GM12878 (cell line): ENCODE data around the gene MYO3A. TPM values are rescaled to one million over a fixed set of nuclear protein-coding genes. Genes with fewer than 3 reads are reported as not detected.

Source experiments
- ATAC-seq: fragments of 200-7000 bp; cut with Tn5 transposase; 3 replicates; pipeline ENCODE4 v1.9.1; 2020; ENCODE audit warnings: mild to moderate bottlenecking, moderate library complexity
- BruUV-seq: library from RNA; stranded (reverse); fragments of 400-500 nt; replicated peaks from 2 replicates; lab custom pipeline; 2021; lab: Mats Ljungman, UMichigan
- CTCF ChIA-PET: fragments of 300-600 bp; sonication (Branson Sonifier 250); formaldehyde crosslinking; extraction: SDS; loops from one replicate; lab custom pipeline; 2021; ENCODE audit warnings: inconsistent platforms; lab: Yijun Ruan, JAX
- POLR2A ChIA-PET: fragments of 350-600 bp; formaldehyde crosslinking; extraction: SDS; loops from one replicate; lab custom pipeline; 2021; ENCODE audit warnings: inconsistent platforms; lab: Charles Lee
- RAD21 ChIA-PET: fragments of 300-600 bp; sonication (Branson Sonifier 250); formaldehyde crosslinking; loops from one replicate; lab custom pipeline; 2023; ENCODE audit warnings: antibody characterized with exemption; ENCODE audit not compliant: unreplicated experiment; lab: Charles Lee
- SMC1A ChIA-PET: fragments of 300-600 bp; sonication (Branson Sonifier 250); formaldehyde crosslinking; loops from one replicate; lab custom pipeline; 2023; ENCODE audit not compliant: unreplicated experiment, uncharacterized antibody; lab: Charles Lee
- DNase-seq: peaks from one replicate; pipeline ENCODE4 v3.0.0-alpha.2; 2011; ENCODE audit warnings: low read depth, low spot score
- FAIRE-seq: peaks from 3 replicates; lab custom pipeline; 2011; peaks lifted over from hg19 to GRCh38; lab: Jason Lieb, UNC
- H2AFZ ChIP-seq: 2 replicates; pipeline ENCODE4 v1.6.0; 2011; ENCODE audit warnings: low read depth, low read length, control low read depth; ENCODE audit not compliant: control insufficient read depth
- H3K27ac ChIP-seq: 2 replicates; pipeline ENCODE4 v1.5.1; 2011; ENCODE audit warnings: control low read depth; ENCODE audit not compliant: control insufficient read depth, insufficient read depth
- H3K27me3 ChIP-seq, 2 experiments: replicated peaks in 1 of 2; 2 replicates each; pipeline versions ENCODE4 v1.6.0 to v1.6.1; 2011; ENCODE audit warnings: low read length in 1 of 2; ENCODE audit not compliant: control insufficient read depth in 2 of 2, insufficient read depth in 2 of 2
- H3K36me3 ChIP-seq, 2 experiments: 2 replicates each; pipeline ENCODE4 v1.5.1; 2011; ENCODE audit warnings: low read length in 1 of 2; ENCODE audit not compliant: control insufficient read depth in 2 of 2, insufficient read depth in 2 of 2
- H3K4me1 ChIP-seq: 2 replicates; pipeline ENCODE4 v1.6.1; 2011; ENCODE audit warnings: mild to moderate bottlenecking, low read length, moderate library complexity, mixed read lengths; ENCODE audit not compliant: control insufficient read depth, insufficient read depth
- H3K4me2 ChIP-seq: 2 replicates; pipeline ENCODE4 v1.6.0; 2011; ENCODE audit warnings: control low read depth; ENCODE audit not compliant: control insufficient read depth, insufficient read depth
- H3K4me3 ChIP-seq: fragments of 200-600 bp; sonication (generic); 2 replicates; pipeline ENCODE4 v1.5.1; 2016
- H3K79me2 ChIP-seq: 2 replicates; pipeline ENCODE4 v1.6.0; 2011; ENCODE audit warnings: low read length; ENCODE audit not compliant: control insufficient read depth, insufficient read depth
- H3K9ac ChIP-seq: 2 replicates; pipeline ENCODE4 v1.8.0; 2011; ENCODE audit warnings: low read length, control low read depth, mixed read lengths; ENCODE audit not compliant: control insufficient read depth, insufficient read depth
- H3K9me3 ChIP-seq: replicated peaks from 3 replicates; pipeline ENCODE4 v1.5.1; 2011; ENCODE audit warnings: mild to moderate bottlenecking, low read length; ENCODE audit not compliant: control insufficient read depth, insufficient read depth
- H4K20me1 ChIP-seq: 2 replicates; pipeline ENCODE4 v1.6.0; 2011; ENCODE audit not compliant: control insufficient read depth, insufficient read depth
- BACH1 ChIP-seq: fragments of 450-650 bp; IDR thresholded peaks from 2 replicates; pipeline ENCODE4 v1.6.1; 2017; ENCODE audit warnings: mild to moderate bottlenecking, borderline replicate concordance
- BMI1 ChIP-seq: fragments of 450-650 bp; IDR thresholded peaks from 2 replicates; pipeline ENCODE4 v1.6.1; 2016; ENCODE audit warnings: mild to moderate bottlenecking, moderate library complexity, borderline replicate concordance
- CBX5 ChIP-seq: sonication (generic); IDR thresholded peaks from 2 replicates; pipeline ENCODE4 v1.6.1; 2016; ENCODE audit warnings: low read depth, moderate library complexity, mild to moderate bottlenecking, inconsistent platforms
- CHD2 ChIP-seq: IDR thresholded peaks from 2 replicates; pipeline ENCODE4 v1.6.1; 2011; ENCODE audit warnings: low read depth, low read length, improper control_type of control experiment, borderline replicate concordance
- IKZF2 ChIP-seq, 2 experiments: fragments of 450-650 bp; IDR thresholded peaks; 2 replicates each; pipeline ENCODE4 v1.6.1; 2017; ENCODE audit warnings: mild to moderate bottlenecking in 2 of 2, moderate library complexity in 2 of 2
- IRF4 ChIP-seq: IDR thresholded peaks from 2 replicates; pipeline ENCODE4 v1.6.1; 2011; ENCODE audit warnings: low read depth, low read length
- KLF5 ChIP-seq: fragments of 450-650 bp; IDR thresholded peaks from 2 replicates; pipeline ENCODE4 v1.6.1; 2014; ENCODE audit warnings: mild to moderate bottlenecking; ENCODE audit not compliant: partially characterized antibody
- MTA2 ChIP-seq: fragments of 450-650 bp; IDR thresholded peaks from 2 replicates; pipeline ENCODE4 v1.6.1; 2016; ENCODE audit warnings: low read depth, mild to moderate bottlenecking, moderate library complexity
- MXI1 ChIP-seq: fragments of 150-350 bp; IDR thresholded peaks from 2 replicates; pipeline ENCODE4 v1.6.1; 2011; ENCODE audit warnings: low read depth, mild to moderate bottlenecking, inconsistent platforms, low read length, improper control_type of control experiment
- POLR2AphosphoS5 ChIP-seq: IDR thresholded peaks from 2 replicates; pipeline ENCODE4 v1.6.1; 2011; ENCODE audit warnings: mild to moderate bottlenecking, low read length, inconsistent platforms
- RAD51 ChIP-seq: fragments of 450-650 bp; IDR thresholded peaks from 2 replicates; pipeline ENCODE4 v1.6.1; 2016; ENCODE audit warnings: moderate library complexity, mild to moderate bottlenecking, inconsistent platforms
- SMAD5 ChIP-seq: IDR thresholded peaks from 2 replicates; pipeline ENCODE4 v1.6.1; 2016; ENCODE audit warnings: antibody characterized with exemption, low read depth
- WGBS: methylation state at CpG from one replicate; pipeline ENCODE4 v1.1.6; 2016; ENCODE audit warnings: low lambda C conversion rate; ENCODE audit not compliant: insufficient replicate concordance, insufficient coverage; ENCODE audit errors: missing lambda C conversion rate; 5-methylcytosine and 5-hydroxymethylcytosine counted together
- in situ Hi-C: fragments of 300-500 bp; cut with MboI; formaldehyde crosslinking; loops from 9 replicates; pipeline ENCODE4 v1.14.3; 2018; ENCODE audit warnings: mixed read lengths
- intact Hi-C: fragments of 100-400 bp; cut with micrococcal nuclease; formaldehyde crosslinking; loops from one replicate; pipeline ENCODE4 v1.14.2; 2022; ENCODE audit not compliant: unreplicated experiment
- polyA plus RNA-seq, 11 experiments: library from polyadenylated mRNA; depleted of rRNA in 4 of 11; unstranded in 6 of 11; stranded (reverse) in 5 of 11; fragments of >200 nt; fragmentation: Nextera tagmentation in 4 of 11; fragmentation: Illumina TruSeq in 1 of 11; extraction: Ambion mirVana in 4 of 11; extraction: Trizol in 1 of 11; gene quantifications; 1 replicate in 1 of 11; 2 replicates in 10 of 11; pipeline versions ENCODE4 v1.2.1 to v1.2.3, GENCODE V29; 2011 to 2016; ENCODE audit warnings: inconsistent platforms in 2 of 11, missing spikeins in 2 of 11, low read depth in 1 of 11
- total RNA-seq, 4 experiments: library from RNA; depleted of rRNA in 3 of 4; stranded (reverse); fragments of >200 nt in 3 of 4; fragmentation: Illumina TruSeq in 1 of 4; extraction: Trizol in 1 of 4; gene quantifications; 2 replicates each; pipeline versions ENCODE4 v1.2.1 to v1.2.3, GENCODE V29; 2013 to 2021
- TF ChIP-seq, protein P1 (sequence below): IDR thresholded peaks from 2 replicates; pipeline ENCODE4 v1.6.1; 2012; ENCODE audit warnings: low read depth, low read length, improper control_type of control experiment
- TF ChIP-seq, protein P2 (sequence below): fragments of 450-650 bp; IDR thresholded peaks from 2 replicates; pipeline ENCODE4 v1.6.1; 2016; ENCODE audit warnings: mild to moderate bottlenecking
- TF ChIP-seq, protein P3 (sequence below): fragments of 450-650 bp; IDR thresholded peaks from 2 replicates; pipeline ENCODE4 v1.6.1; 2017; ENCODE audit warnings: borderline replicate concordance
- TF ChIP-seq, protein P4 (sequence below): fragments of 150-350 bp; IDR thresholded peaks from 2 replicates; pipeline ENCODE4 v1.6.1; 2016; ENCODE audit warnings: low read depth, low read length

Gene MYO3A
- total and polyA plus RNA-seq, 10 of the 15 experiments (the other 5 are each of a cell fraction or from before 2014, with no cell fraction given) = not detected

DNA sequence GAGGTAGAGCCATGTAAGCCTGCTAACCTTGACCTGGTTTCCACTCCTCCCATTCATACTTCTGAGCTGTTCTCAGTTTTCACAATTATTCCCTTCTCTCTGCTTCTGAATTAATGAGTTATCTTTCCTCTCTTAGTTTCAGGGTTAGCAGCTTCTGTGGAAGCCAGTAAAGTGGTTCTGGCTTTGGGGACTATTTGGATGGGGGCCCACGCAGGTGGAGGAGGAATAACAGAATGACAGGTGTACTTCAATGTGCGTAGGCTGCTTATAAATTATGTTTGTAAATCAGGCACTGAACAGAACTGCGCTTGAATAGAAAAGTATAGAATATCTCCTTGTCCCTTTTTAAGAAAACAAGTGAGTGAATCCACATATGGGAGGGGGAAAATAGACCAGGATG lies 153.6 kb downstream of the MYO3A start:
- H3K4me3 ChIP-seq = no peak overlapping the region
- no peaks in the 10 kb centered on the region for H3K79me2 ChIP-seq
- SMC1A ChIA-PET = no interaction called here
- no peaks in the 10 kb centered on the region; a peak in 2 of 4 replicates for H3K27me3 ChIP-seq
- no peaks in the 10 kb centered on the region for H3K9me3 ChIP-seq
- BruUV-seq = no TSS peak
- H3K4me1 ChIP-seq = no peaks in the 10 kb centered on the region
- no peak overlapping the region for H2AFZ ChIP-seq
- WGBS = 16% methylated on average over 3 of the region's 3 CpGs
- CTCF ChIA-PET = no interaction called here
- intact Hi-C loops = no loop called here
- ATAC-seq (no peak), DNase-seq (no peak), FAIRE-seq (peak; percentile 31)
- RAD21 ChIA-PET = no interaction called here
- POLR2A ChIA-PET = no interaction called here
- H3K27ac ChIP-seq = no peak overlapping the region
- no peak overlapping the region for H3K9ac ChIP-seq
- H4K20me1 ChIP-seq = no peaks in the 10 kb centered on the region
- no peaks in the 10 kb centered on the region for H3K36me3 ChIP-seq
- H3K4me2 ChIP-seq = no peak overlapping the region
- in situ Hi-C loops = no loop called here
- no peak for TF ChIP-seq IRF4
- TF ChIP-seq CHD2 = no peak
- TF ChIP-seq MTA2 = no peak
- TF ChIP-seq CBX5 = no peak
- TF ChIP-seq, protein P1, sequence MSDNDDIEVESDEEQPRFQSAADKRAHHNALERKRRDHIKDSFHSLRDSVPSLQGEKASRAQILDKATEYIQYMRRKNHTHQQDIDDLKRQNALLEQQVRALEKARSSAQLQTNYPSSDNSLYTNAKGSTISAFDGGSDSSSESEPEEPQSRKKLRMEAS = no peak
- no peak for TF ChIP-seq SMAD5
- no peak for TF ChIP-seq BMI1
- TF ChIP-seq POLR2AphosphoS5 = no peak
- no peak for TF ChIP-seq BACH1
- TF ChIP-seq, protein P2, sequence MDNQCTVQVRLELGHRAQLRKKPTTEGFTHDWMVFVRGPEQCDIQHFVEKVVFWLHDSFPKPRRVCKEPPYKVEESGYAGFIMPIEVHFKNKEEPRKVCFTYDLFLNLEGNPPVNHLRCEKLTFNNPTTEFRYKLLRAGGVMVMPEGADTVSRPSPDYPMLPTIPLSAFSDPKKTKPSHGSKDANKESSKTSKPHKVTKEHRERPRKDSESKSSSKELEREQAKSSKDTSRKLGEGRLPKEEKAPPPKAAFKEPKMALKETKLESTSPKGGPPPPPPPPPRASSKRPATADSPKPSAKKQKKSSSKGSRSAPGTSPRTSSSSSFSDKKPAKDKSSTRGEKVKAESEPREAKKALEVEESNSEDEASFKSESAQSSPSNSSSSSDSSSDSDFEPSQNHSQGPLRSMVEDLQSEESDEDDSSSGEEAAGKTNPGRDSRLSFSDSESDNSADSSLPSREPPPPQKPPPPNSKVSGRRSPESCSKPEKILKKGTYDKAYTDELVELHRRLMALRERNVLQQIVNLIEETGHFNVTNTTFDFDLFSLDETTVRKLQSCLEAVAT = no peak
- no peak for TF ChIP-seq IKZF2 (IDR thresholded peaks at IDR 0.05)
- TF ChIP-seq, protein P3, sequence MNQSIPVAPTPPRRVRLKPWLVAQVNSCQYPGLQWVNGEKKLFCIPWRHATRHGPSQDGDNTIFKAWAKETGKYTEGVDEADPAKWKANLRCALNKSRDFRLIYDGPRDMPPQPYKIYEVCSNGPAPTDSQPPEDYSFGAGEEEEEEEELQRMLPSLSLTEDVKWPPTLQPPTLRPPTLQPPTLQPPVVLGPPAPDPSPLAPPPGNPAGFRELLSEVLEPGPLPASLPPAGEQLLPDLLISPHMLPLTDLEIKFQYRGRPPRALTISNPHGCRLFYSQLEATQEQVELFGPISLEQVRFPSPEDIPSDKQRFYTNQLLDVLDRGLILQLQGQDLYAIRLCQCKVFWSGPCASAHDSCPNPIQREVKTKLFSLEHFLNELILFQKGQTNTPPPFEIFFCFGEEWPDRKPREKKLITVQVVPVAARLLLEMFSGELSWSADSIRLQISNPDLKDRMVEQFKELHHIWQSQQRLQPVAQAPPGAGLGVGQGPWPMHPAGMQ = no peak
- no peak for TF ChIP-seq MXI1
- no peak for TF ChIP-seq KLF5
- no peak for TF ChIP-seq RAD51
- TF ChIP-seq, protein P4, sequence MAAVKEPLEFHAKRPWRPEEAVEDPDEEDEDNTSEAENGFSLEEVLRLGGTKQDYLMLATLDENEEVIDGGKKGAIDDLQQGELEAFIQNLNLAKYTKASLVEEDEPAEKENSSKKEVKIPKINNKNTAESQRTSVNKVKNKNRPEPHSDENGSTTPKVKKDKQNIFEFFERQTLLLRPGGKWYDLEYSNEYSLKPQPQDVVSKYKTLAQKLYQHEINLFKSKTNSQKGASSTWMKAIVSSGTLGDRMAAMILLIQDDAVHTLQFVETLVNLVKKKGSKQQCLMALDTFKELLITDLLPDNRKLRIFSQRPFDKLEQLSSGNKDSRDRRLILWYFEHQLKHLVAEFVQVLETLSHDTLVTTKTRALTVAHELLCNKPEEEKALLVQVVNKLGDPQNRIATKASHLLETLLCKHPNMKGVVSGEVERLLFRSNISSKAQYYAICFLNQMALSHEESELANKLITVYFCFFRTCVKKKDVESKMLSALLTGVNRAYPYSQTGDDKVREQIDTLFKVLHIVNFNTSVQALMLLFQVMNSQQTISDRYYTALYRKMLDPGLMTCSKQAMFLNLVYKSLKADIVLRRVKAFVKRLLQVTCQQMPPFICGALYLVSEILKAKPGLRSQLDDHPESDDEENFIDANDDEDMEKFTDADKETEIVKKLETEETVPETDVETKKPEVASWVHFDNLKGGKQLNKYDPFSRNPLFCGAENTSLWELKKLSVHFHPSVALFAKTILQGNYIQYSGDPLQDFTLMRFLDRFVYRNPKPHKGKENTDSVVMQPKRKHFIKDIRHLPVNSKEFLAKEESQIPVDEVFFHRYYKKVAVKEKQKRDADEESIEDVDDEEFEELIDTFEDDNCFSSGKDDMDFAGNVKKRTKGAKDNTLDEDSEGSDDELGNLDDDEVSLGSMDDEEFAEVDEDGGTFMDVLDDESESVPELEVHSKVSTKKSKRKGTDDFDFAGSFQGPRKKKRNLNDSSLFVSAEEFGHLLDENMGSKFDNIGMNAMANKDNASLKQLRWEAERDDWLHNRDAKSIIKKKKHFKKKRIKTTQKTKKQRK = no peak
